HepG2 (cell line): ENCODE results near the gene GPS1. TPM values are rescaled to one million over a fixed set of nuclear protein-coding genes. Genes with fewer than 3 reads are reported as not detected.

Experiments used
- ARNT2 ChIP-seq: sonication (generic); formaldehyde crosslinking; IDR thresholded peaks from 2 replicates; pipeline ENCODE4 v1.8.0; 2022; ENCODE audit warnings: mild to moderate bottlenecking, low read depth, missing genetic modification reagents, moderate library complexity
- ARNTL ChIP-seq: sonication (generic); formaldehyde crosslinking; IDR thresholded peaks from 2 replicates; pipeline ENCODE4 v1.4.0; 2020; ENCODE audit warnings: mild to moderate bottlenecking, missing genetic modification reagents
- ATF2 ChIP-seq: sonication (generic); formaldehyde crosslinking; IDR thresholded peaks from 2 replicates; pipeline ENCODE4 v1.4.0; 2020; ENCODE audit warnings: missing genetic modification reagents
- CCAR2 ChIP-seq: fragments of 200-400 bp; formaldehyde crosslinking; optimal IDR thresholded peaks from 2 replicates; pipeline ENCODE3; 2018; ENCODE audit warnings: low read depth, mild to moderate bottlenecking, low read length, moderate library complexity
- CHD2 ChIP-seq: IDR thresholded peaks from 2 replicates; pipeline ENCODE4 v1.6.1; 2011; ENCODE audit warnings: low read depth, low read length, improper control_type of control experiment
- HMG20B ChIP-seq: conservative IDR thresholded peaks from 2 replicates; pipeline ENCODE4 v1.6.1; 2016; ENCODE audit warnings: missing genetic modification reagents, missing compliant biosample characterization
- NFKB2 ChIP-seq: sonication (generic); formaldehyde crosslinking; IDR thresholded peaks from 2 replicates; pipeline ENCODE4 v1.4.0; 2020; ENCODE audit warnings: missing genetic modification reagents, borderline replicate concordance
- NFKBIZ ChIP-seq: IDR thresholded peaks from 2 replicates; pipeline ENCODE4 v1.6.1; 2018; ENCODE audit warnings: missing genetic modification reagents, missing compliant biosample characterization
- PHF21A ChIP-seq: sonication (generic); formaldehyde crosslinking; IDR thresholded peaks from 2 replicates; pipeline ENCODE4 v1.5.0; 2020; ENCODE audit warnings: mild to moderate bottlenecking, missing genetic modification reagents
- RBFOX2 ChIP-seq: fragments of 200-400 bp; formaldehyde crosslinking; IDR thresholded peaks from 2 replicates; pipeline ENCODE4 v1.6.1; 2017; ENCODE audit warnings: low read depth, mild to moderate bottlenecking, low read length
- RFX1 ChIP-seq: fragments of 450-650 bp; IDR thresholded peaks from 2 replicates; pipeline ENCODE4 v1.6.1; 2017
- SALL1 ChIP-seq: sonication (generic); formaldehyde crosslinking; IDR thresholded peaks from 2 replicates; pipeline ENCODE4 v1.8.0; 2022; ENCODE audit warnings: mild to moderate bottlenecking, missing genetic modification reagents
- STAG1 ChIP-seq: sonication (generic); formaldehyde crosslinking; IDR thresholded peaks from 2 replicates; pipeline ENCODE4 v1.4.0; 2020; ENCODE audit warnings: missing genetic modification reagents
- THYN1 ChIP-seq: sonication (generic); formaldehyde crosslinking; IDR thresholded peaks from 2 replicates; pipeline ENCODE4 v1.8.1; 2023; ENCODE audit warnings: low read depth, mild to moderate bottlenecking, moderate library complexity, missing genetic modification reagents, borderline replicate concordance
- YEATS2 ChIP-seq: sonication (generic); formaldehyde crosslinking; IDR thresholded peaks from 2 replicates; pipeline ENCODE4 v1.4.0; 2020; ENCODE audit warnings: missing genetic modification reagents, borderline replicate concordance
- YY1 ChIP-seq: IDR thresholded peaks from 2 replicates; pipeline ENCODE4 v1.6.1; 2011; ENCODE audit warnings: low read length, low read depth, moderate library complexity, mild to moderate bottlenecking; ENCODE audit not compliant: insufficient read depth, insufficient replicate concordance
- ZFP36L2 ChIP-seq: sonication (generic); formaldehyde crosslinking; IDR thresholded peaks from 2 replicates; pipeline ENCODE4 v1.4.0; 2020; ENCODE audit warnings: missing genetic modification reagents
- ZFP90 ChIP-seq: sonication (generic); formaldehyde crosslinking; IDR thresholded peaks from 2 replicates; pipeline ENCODE4 v1.8.0; 2022; ENCODE audit warnings: missing genetic modification reagents, mild to moderate bottlenecking, inconsistent platforms, borderline replicate concordance
- ZNF407 ChIP-seq: sonication (generic); formaldehyde crosslinking; IDR thresholded peaks from one replicate; pipeline ENCODE4 v1.5.1; 2020; ENCODE audit warnings: mild to moderate bottlenecking, missing genetic modification reagents; ENCODE audit errors: not compliant biosample characterization
- ZNF557 ChIP-seq: sonication (generic); formaldehyde crosslinking; IDR thresholded peaks from 2 replicates; pipeline ENCODE4 v1.4.0; 2020; ENCODE audit warnings: missing genetic modification reagents
- ZNF652 ChIP-seq: IDR thresholded peaks from 2 replicates; pipeline ENCODE4 v1.6.1; 2016; ENCODE audit warnings: low read depth, borderline replicate concordance
- ZNF772 ChIP-seq: sonication (generic); formaldehyde crosslinking; IDR thresholded peaks from 2 replicates; pipeline ENCODE4 v1.5.0; 2020; ENCODE audit warnings: mild to moderate bottlenecking, missing genetic modification reagents
- ZNF790 ChIP-seq: sonication (generic); formaldehyde crosslinking; IDR thresholded peaks from 2 replicates; pipeline ENCODE4 v1.8.0; 2022; ENCODE audit warnings: missing genetic modification reagents, mild to moderate bottlenecking, borderline replicate concordance
- polyA plus RNA-seq, 8 experiments: library from polyadenylated mRNA; depleted of rRNA in 3 of 8; stranded (reverse) in 7 of 8; unstranded in 1 of 8; fragments of >200 nt; fragmentation: Illumina TruSeq in 4 of 8; extraction: Trizol in 4 of 8; gene quantifications; 2 replicates each; pipeline versions ENCODE4 v1.2.1 to v1.2.3, GENCODE V29; 2011 to 2016; ENCODE audit warnings: low read depth in 4 of 8, missing spikeins in 1 of 8, mixed read lengths in 1 of 8; ENCODE audit not compliant: insufficient read depth in 1 of 8
- total RNA-seq, 5 experiments: library from RNA; depleted of rRNA; stranded (reverse); fragments of >200 nt; fragmentation: Illumina TruSeq; extraction: Trizol; gene quantifications; 2 replicates each; pipeline ENCODE4 v1.2.3, GENCODE V29; 2016; ENCODE audit warnings: low read depth in 1 of 5

Gene GPS1
- total and polyA plus RNA-seq, 2 of the 13 experiments (the other 11 are each of a cell fraction or from before 2014, with no cell fraction given): 124 to 128 TPM

GRCh38 chr17:82018989-82019689, 32.6 kb upstream of the GPS1 start (continued):
- TF ChIP-seq ZNF407 (CRISPR knock-in tag): no peak
- TF ChIP-seq ZFP36L2 (CRISPR knock-in tag): no peak
- no peak for TF ChIP-seq ZNF790 (CRISPR knock-in tag)
- no peak for TF ChIP-seq ZFP90 (CRISPR knock-in tag)
- no peak for TF ChIP-seq HMG20B (CRISPR knock-in tag)
- TF ChIP-seq ZNF557 (CRISPR knock-in tag): no peak
- no peak for TF ChIP-seq PHF21A
- no peak; the same call in 1 of the 2 replicates for TF ChIP-seq ZNF772
- TF ChIP-seq ARNTL (CRISPR knock-in tag): no peak
- TF ChIP-seq STAG1 (CRISPR knock-in tag): no peak
- no peak for TF ChIP-seq NFKBIZ (CRISPR knock-in tag)
- TF ChIP-seq CCAR2: no peak
- TF ChIP-seq YY1: no peak
- TF ChIP-seq YEATS2 (CRISPR knock-in tag): no peak
- peak; percentile 14; the same call in 1 of the 2 replicates for TF ChIP-seq ARNT2
- no peak for TF ChIP-seq ZNF652 (CRISPR knock-in tag)
- TF ChIP-seq SALL1 (CRISPR knock-in tag): no peak; the same call in 1 of the 2 replicates
- TF ChIP-seq ATF2 (CRISPR knock-in tag): no peak
- no peak for TF ChIP-seq RFX1
- no peak for TF ChIP-seq CHD2
- peak; percentile 97 for TF ChIP-seq RBFOX2
- TF ChIP-seq THYN1 (CRISPR knock-in tag): no peak
- TF ChIP-seq NFKB2 (CRISPR knock-in tag): no peak
